ENCODE data around the gene TAF9B. TPM values are rescaled to one million over a fixed set of nuclear protein-coding genes. Genes with fewer than 3 reads are reported as not detected.
A peak's percentile ranks its signal among the peaks of the same experiment; 100 is the strongest.

The TAF9B gene
- total RNA-seq, 1 experiment from 2014 or later: 20.2 TPM

GRCh38 chrX:78103623-78104446 is 35.6 kb downstream of the TAF9B start, which contains the start of gene PGK1:
Gene PGK1, plus strand, starts transcription at chrX:78104248. Its CDS starts 93 bp downstream, at chrX:78104341.
- Mint-ChIP-seq H3K4me1 (peaks cover 34% of the 10 kb centered on the region), H3K9me3 (no peaks in the 10 kb centered on the region), H3K36me3 (peaks cover 35% of the 10 kb centered on the region), H3K4me3 (peak within 1 kb of the TSS; percentile 96), H3K27ac (peak within 1 kb of the TSS; percentile 93), H3K27me3 (ENCODE audit: low read depth) (0 out of 2 replicates have a peak, but pooled peaks cover 4% of the 10 kb centered on the region)
- ChIA-PET POLR2A (no interaction called here), CTCF (interaction anchor here (0.6 kb wide), 1 partner anchor 11 kb away, joined by 3 read pairs; no protein-coding TSS in a partner anchor)
- ATAC-seq (peak; percentile 97), DNase-seq (ENCODE audit: low spot score) (peak; percentile 88)
- TF ChIP-seq NFE2L1 (CRISPR knock-in tag; IDR thresholded peaks at IDR 0.05) (no peak), MLX (CRISPR knock-in tag; IDR thresholded peaks at IDR 0.05) (no peak), USF1 (CRISPR knock-in tag; IDR thresholded peaks at IDR 0.05) (peak; percentile 18; the same call in 1 of the 2 replicates), NFYB (CRISPR knock-in tag; conservative IDR thresholded peaks at IDR 0.05; ENCODE audit: low read depth) (peak; percentile 87), CREM (CRISPR knock-in tag; IDR thresholded peaks at IDR 0.05) (peak; percentile 67; the same call in 1 of the 2 replicates), ZNF532 (CRISPR knock-in tag; IDR thresholded peaks at IDR 0.05; ENCODE audit: borderline replicate concordance) (no peak), NFATC4 (CRISPR knock-in tag; IDR thresholded peaks at IDR 0.05) (no peak), ZSCAN18 (CRISPR knock-in tag; IDR thresholded peaks at IDR 0.05) (no peak), ZNF317 (CRISPR knock-in tag; IDR thresholded peaks at IDR 0.05; ENCODE audit: borderline replicate concordance, low read depth) (no peak), GRHL2 (CRISPR knock-in tag; IDR thresholded peaks at IDR 0.05; ENCODE audit: insufficient replicate concordance, severe bottlenecking) (no peak), AR (CRISPR knock-in tag; IDR thresholded peaks at IDR 0.05) (no peak), GTF2I (CRISPR knock-in tag; conservative IDR thresholded peaks at IDR 0.05) (no peak), ZNF121 (CRISPR knock-in tag; IDR thresholded peaks at IDR 0.05) (no peak), TP53 (CRISPR knock-in tag; IDR thresholded peaks at IDR 0.05) (no peak), ATF1 (CRISPR knock-in tag; IDR thresholded peaks at IDR 0.05) (no peak), HMGXB4 (CRISPR knock-in tag; IDR thresholded peaks at IDR 0.05) (peak; percentile 33; the same call in 1 of the 2 replicates), NR2C2 (CRISPR knock-in tag; IDR thresholded peaks at IDR 0.05) (no peak), SOX15 (CRISPR knock-in tag; IDR thresholded peaks at IDR 0.05) (no peak), GABPB1 (CRISPR knock-in tag; IDR thresholded peaks at IDR 0.05) (peak; percentile 48; the same call in 1 of the 2 replicates), FOXP4 (CRISPR knock-in tag; IDR thresholded peaks at IDR 0.05) (peak; percentile 76)
- TF ChIP-seq, protein P1, sequence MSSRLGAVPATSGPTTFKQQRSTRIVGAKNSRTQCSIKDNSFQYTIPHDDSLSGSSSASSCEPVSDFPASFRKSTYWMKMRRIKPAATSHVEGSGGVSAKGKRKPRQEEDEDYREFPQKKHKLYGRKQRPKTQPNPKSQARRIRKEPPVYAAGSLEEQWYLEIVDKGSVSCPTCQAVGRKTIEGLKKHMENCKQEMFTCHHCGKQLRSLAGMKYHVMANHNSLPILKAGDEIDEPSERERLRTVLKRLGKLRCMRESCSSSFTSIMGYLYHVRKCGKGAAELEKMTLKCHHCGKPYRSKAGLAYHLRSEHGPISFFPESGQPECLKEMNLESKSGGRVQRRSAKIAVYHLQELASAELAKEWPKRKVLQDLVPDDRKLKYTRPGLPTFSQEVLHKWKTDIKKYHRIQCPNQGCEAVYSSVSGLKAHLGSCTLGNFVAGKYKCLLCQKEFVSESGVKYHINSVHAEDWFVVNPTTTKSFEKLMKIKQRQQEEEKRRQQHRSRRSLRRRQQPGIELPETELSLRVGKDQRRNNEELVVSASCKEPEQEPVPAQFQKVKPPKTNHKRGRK (CRISPR knock-in tag; IDR thresholded peaks at IDR 0.05; ENCODE audit: borderline replicate concordance): no peak

Measured in WTC11 (cell line).